ENCODE measurements around the gene NR6A1. TPM values are rescaled to one million over a fixed set of nuclear protein-coding genes. Genes with fewer than 3 reads are reported as not detected.

NR6A1 gene
- total and polyA plus RNA-seq, 10 donors = 0.14 to 3.7 (median 1.9) TPM

DNA sequence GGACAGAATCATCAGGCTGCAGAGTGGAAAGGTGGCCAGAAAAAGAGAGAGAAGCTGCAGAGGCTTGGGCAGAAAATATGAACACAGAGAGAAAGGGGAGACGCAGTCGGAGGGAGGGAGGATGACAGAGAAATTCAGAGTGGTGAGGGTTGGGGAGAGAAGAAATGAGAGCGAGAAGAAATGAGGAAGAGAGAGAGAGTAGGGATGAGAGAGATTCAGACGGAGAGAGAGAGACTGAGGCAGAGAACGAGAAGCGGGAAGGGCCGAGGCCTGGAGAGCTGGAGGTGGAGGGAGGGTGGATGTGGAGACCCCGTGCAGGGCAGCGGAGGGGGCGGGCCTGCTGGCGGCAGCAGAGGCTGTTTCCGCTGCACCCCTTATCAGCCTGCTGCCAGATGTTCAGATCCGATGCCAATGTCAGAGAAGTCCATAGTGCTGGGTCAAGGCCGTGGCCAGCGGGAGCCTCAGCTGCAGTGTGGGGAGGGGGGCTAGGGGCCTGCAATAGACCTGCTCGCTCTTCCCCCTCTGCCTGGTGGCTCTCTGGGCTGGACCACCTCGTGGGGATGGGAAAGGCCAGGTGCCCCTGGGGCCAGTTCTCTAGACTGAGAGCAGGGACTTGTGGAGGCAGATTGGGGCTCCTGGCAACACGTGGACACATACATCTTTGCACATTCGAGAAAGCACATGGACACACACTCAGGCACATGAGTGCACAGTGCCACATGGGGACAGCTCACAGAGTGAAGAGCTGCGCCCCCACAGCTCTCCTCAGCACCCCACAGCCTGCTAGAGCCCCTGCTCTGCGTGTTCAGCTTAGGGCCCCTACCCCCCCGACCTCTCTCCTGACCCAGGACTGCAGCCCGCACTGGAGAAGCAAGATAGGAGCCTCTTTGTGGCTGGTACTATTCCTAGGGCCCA lies 259.0 kb downstream of the NR6A1 start:
- Histone ChIP-seq H3K27me3 (replicated peaks in 1 of 7) (peaks cover 0 to 23% (median 0%) of the 10 kb centered on the region in 7 donors), H3K27ac (peak overlapping the region in 7 of 8 donors; percentile 35 to 80 (median 68)), H3K4me1 (peaks cover 9 to 48% (median 26%) of the 10 kb centered on the region in 6 donors), H3K9me3 (no peaks in the 10 kb centered on the region), H3K4me3 (no peak overlapping the region), H3K36me3 (no peaks in the 10 kb centered on the region)
- no peak for TF ChIP-seq POLR2A (IDR thresholded peaks at IDR 0.05)
- peak in 1 of 11 experiments; percentile 2 for TF ChIP-seq CTCF (IDR thresholded peaks at IDR 0.05 in 8 of 11, conservative IDR thresholded peaks at IDR 0.05 in 3 of 11)
- TF ChIP-seq POLR2AphosphoS5 (IDR thresholded peaks at IDR 0.05) = peak; percentile 83 to 88 (median 85)
- intact Hi-C loops (cut with DNase I; ENCODE audit: low total_unique reads) = no loop called here
- WGBS, 5 donors = 23 to 37% (median 31%) methylated on average over 19 to 23 of the region's 23 CpGs
- DNase-seq = no peak

DNA sequence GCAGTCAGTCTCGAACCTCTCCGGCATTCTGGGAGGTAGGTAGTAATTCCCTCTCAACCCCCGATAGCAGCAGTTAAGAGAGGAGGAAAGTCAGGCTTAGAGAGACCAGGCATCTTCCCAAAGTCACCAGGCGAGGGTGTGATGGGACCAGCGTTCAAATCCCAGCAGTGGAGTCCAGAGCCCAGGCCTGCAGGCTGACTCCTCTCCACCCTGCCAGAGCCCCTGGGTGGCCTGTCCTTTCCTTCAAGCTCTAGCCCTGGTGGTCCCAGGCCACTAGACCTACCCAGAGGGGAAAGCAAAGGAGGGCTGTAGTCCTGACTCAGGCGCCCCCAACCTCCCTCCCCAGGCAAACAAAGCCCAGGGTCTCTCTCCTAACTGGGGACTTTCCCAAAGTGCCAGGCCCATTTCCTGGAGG lies 259.7 kb downstream of the NR6A1 start:
- DNase-seq = no peak
- intact Hi-C loops (cut with DNase I; ENCODE audit: low total_unique reads) = no loop called here
- peak overlapping the region in 6 of 8 donors; percentile 36 to 80 (median 68) for H3K27ac ChIP-seq
- TF ChIP-seq POLR2A (IDR thresholded peaks at IDR 0.05) (no peak), POLR2AphosphoS5 (IDR thresholded peaks at IDR 0.05) (no peak), CTCF (IDR thresholded peaks at IDR 0.05 in 8 of 11, conservative IDR thresholded peaks at IDR 0.05 in 3 of 11) (no peak)
- WGBS, 5 donors = 54 to 82% (median 73%) methylated on average over 5 to 6 of the region's 6 CpGs
- H3K36me3 ChIP-seq = no peaks in the 10 kb centered on the region
- H3K27me3 ChIP-seq (replicated peaks in 1 of 7) = peaks cover 0 to 30% (median 0%) of the 10 kb centered on the region in 7 donors
- peaks cover 9 to 48% (median 26%) of the 10 kb centered on the region in 6 donors for H3K4me1 ChIP-seq
- no peaks in the 10 kb centered on the region for H3K9me3 ChIP-seq
- no peak overlapping the region for H3K4me3 ChIP-seq

DNA sequence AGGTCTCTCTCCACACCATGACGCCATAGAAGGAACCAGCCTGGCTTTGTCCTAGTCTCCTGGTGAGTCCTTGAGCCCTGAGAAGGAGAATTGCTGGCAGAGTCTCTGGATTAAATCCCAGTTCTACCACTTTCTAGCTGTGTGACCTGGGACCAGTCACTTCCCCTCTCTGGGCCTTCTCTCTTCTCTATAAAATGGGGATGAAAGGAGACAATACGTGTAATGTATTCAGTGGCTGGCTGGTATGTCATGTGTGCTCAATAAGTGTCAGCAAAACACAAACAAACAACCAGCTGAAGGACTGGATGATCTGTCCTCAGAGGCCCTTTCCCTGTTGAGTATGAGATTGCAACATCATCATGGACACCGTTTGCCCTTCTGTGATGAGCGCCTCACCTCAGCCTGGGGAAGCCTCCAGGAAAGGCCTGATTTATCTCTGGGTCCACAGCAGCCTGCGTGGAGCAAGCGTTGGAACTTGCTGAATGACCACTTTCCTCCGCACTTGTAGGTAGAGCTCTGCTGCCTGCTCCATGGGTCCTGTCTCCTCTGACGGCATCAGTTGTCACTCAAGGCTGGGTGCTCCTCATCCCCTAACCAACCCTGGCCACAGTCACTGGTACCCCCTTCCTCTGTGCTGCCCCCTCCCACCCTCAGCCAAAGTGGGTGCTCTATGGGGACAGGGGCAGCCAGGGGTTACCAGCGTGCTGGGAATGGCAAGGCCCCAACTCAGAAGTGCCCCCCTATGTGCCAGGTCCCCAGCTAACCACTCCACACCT lies 260.3 kb downstream of the NR6A1 start:
- 52 to 78% (median 74%) methylated on average over 8 to 9 of the region's 9 CpGs for WGBS, 5 donors
- Histone ChIP-seq H3K36me3 (no peaks in the 10 kb centered on the region), H3K27me3 (replicated peaks in 1 of 7) (peaks cover 0 to 36% (median under 1%) of the 10 kb centered on the region in 7 donors), H3K9me3 (no peaks in the 10 kb centered on the region), H3K4me3 (no peak overlapping the region), H3K27ac (peak overlapping the region in 5 of 8 donors; percentile 61 to 80 (median 68)), H3K4me1 (peaks cover 9 to 48% (median 26%) of the 10 kb centered on the region in 6 donors)
- no peak for DNase-seq
- intact Hi-C loops (cut with DNase I; ENCODE audit: low total_unique reads) = no loop called here
- TF ChIP-seq CTCF (IDR thresholded peaks at IDR 0.05 in 8 of 11, conservative IDR thresholded peaks at IDR 0.05 in 3 of 11) = no peak
- TF ChIP-seq POLR2AphosphoS5 (IDR thresholded peaks at IDR 0.05) = no peak
- no peak for TF ChIP-seq POLR2A (IDR thresholded peaks at IDR 0.05)
